Fibroblast of skin of left quadriceps (primary cell): ENCODE results near the gene PATL2.
"Not testable (repeated sequence)": the region's sequence is repeated elsewhere in the genome, so short reads cannot be mapped to it uniquely, and the experiment has no call there.

Source experiments
- DNase-seq, 2 experiments: peaks; one replicate each; pipeline ENCODE4 v3.0.0-alpha.2; 2013; ENCODE audit warnings: low read depth in 2 of 2

The PATL2 gene

GRCh38 chr15:44711096-44711742 is at the start of gene PATL2, which contains the start of gene B2M:
TSS of gene PATL2 (minus strand) at chr15:44711323. CDS start at chr15:44676490, 34,833 bp downstream.
TSS of gene B2M (plus strand) at chr15:44711517. CDS start at chr15:44711547, 30 bp downstream.
- DNase-seq = peak; percentile 91 to 92

GRCh38 chr15:44753345-44753744 is 42.2 kb upstream of the PATL2 start:
- no peak for DNase-seq

GRCh38 chr15:44743454-44743853 is 32.3 kb upstream of the PATL2 start:
- DNase-seq = not testable (repeated sequence)

GRCh38 chr15:44739222-44739847 is 28.2 kb upstream of the PATL2 start:
- not testable (repeated sequence) for DNase-seq

- peak; percentile 41 for DNase-seq
Measured at GRCh38 chr15:44738340-44738984, 27.3 kb upstream of the PATL2 start.

GRCh38 chr15:44736181-44736765 is 25.1 kb upstream of the PATL2 start, which contains the start of gene TRIM69:
TSS of gene TRIM69 (plus strand) at chr15:44736528. CDS start at chr15:44736705, 177 bp downstream.
- DNase-seq = no peak

- no peak for DNase-seq
Measured at GRCh38 chr15:44735482-44736180, 24.5 kb upstream of the PATL2 start.

- DNase-seq = no peak
Measured at GRCh38 chr15:44734839-44735481, 23.8 kb upstream of the PATL2 start.

GRCh38 chr15:44729408-44730127 is 18.4 kb upstream of the PATL2 start:
- no peak for DNase-seq

GRCh38 chr15:44728576-44729407 is 17.7 kb upstream of the PATL2 start:
- DNase-seq = peak; percentile 97

- DNase-seq = not testable (repeated sequence)
Measured at GRCh38 chr15:44728232-44728575, 17.1 kb upstream of the PATL2 start.

- no peak for DNase-seq
Measured at GRCh38 chr15:44727485-44728231, 16.5 kb upstream of the PATL2 start.

GRCh38 chr15:44726568-44727484 is 15.7 kb upstream of the PATL2 start:
- DNase-seq = peak; percentile 88 to 89

- no peak for DNase-seq
Measured at GRCh38 chr15:44726136-44726535, 15.0 kb upstream of the PATL2 start.

- DNase-seq = no peak
Measured at GRCh38 chr15:44722011-44722410, 10.9 kb upstream of the PATL2 start.

- no peak for DNase-seq
Measured at GRCh38 chr15:44720460-44721176, 9.5 kb upstream of the PATL2 start.

- DNase-seq = not testable (repeated sequence)
Measured at GRCh38 chr15:44720000-44720435, 8.9 kb upstream of the PATL2 start.
